Measurements from ENCODE around the gene POLG2. TPM values are rescaled to one million over a fixed set of nuclear protein-coding genes. Genes with fewer than 3 reads are reported as not detected.

POLG2 gene
- total and polyA plus RNA-seq, 10 of the 15 experiments (the other 5 are each of a cell fraction or from before 2014, with no cell fraction given) = 10.2 to 27.7 (median 22.2) TPM

GRCh38 chr17:64498308-64499203 lies 1.7 kb upstream of the POLG2 start (continued):
- peak; percentile 69; the same call in 1 of the 2 replicates for TF ChIP-seq PML (IDR thresholded peaks at IDR 0.05; ENCODE audit: low read length)
- peak; percentile 75 for TF ChIP-seq POLR2AphosphoS2 (IDR thresholded peaks at IDR 0.05; ENCODE audit: low read depth, low read length)
- TF ChIP-seq SUZ12 (IDR thresholded peaks at IDR 0.05; ENCODE audit: unreplicated experiment) = no peak
- no peak for TF ChIP-seq CEBPZ (IDR thresholded peaks at IDR 0.05; ENCODE audit: low read depth, low read length)
- TF ChIP-seq, protein P1, sequence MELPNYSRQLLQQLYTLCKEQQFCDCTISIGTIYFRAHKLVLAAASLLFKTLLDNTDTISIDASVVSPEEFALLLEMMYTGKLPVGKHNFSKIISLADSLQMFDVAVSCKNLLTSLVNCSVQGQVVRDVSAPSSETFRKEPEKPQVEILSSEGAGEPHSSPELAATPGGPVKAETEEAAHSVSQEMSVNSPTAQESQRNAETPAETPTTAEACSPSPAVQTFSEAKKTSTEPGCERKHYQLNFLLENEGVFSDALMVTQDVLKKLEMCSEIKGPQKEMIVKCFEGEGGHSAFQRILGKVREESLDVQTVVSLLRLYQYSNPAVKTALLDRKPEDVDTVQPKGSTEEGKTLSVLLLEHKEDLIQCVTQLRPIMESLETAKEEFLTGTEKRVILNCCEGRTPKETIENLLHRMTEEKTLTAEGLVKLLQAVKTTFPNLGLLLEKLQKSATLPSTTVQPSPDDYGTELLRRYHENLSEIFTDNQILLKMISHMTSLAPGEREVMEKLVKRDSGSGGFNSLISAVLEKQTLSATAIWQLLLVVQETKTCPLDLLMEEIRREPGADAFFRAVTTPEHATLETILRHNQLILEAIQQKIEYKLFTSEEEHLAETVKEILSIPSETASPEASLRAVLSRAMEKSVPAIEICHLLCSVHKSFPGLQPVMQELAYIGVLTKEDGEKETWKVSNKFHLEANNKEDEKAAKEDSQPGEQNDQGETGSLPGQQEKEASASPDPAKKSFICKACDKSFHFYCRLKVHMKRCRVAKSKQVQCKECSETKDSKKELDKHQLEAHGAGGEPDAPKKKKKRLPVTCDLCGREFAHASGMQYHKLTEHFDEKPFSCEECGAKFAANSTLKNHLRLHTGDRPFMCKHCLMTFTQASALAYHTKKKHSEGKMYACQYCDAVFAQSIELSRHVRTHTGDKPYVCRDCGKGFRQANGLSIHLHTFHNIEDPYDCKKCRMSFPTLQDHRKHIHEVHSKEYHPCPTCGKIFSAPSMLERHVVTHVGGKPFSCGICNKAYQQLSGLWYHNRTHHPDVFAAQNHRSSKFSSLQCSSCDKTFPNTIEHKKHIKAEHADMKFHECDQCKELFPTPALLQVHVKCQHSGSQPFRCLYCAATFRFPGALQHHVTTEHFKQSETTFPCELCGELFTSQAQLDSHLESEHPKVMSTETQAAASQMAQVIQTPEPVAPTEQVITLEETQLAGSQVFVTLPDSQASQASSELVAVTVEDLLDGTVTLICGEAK (IDR thresholded peaks at IDR 0.05; ENCODE audit: borderline replicate concordance) = no peak
- no peak for TF ChIP-seq CHD4 (IDR thresholded peaks at IDR 0.05)
- TF ChIP-seq, protein P2, sequence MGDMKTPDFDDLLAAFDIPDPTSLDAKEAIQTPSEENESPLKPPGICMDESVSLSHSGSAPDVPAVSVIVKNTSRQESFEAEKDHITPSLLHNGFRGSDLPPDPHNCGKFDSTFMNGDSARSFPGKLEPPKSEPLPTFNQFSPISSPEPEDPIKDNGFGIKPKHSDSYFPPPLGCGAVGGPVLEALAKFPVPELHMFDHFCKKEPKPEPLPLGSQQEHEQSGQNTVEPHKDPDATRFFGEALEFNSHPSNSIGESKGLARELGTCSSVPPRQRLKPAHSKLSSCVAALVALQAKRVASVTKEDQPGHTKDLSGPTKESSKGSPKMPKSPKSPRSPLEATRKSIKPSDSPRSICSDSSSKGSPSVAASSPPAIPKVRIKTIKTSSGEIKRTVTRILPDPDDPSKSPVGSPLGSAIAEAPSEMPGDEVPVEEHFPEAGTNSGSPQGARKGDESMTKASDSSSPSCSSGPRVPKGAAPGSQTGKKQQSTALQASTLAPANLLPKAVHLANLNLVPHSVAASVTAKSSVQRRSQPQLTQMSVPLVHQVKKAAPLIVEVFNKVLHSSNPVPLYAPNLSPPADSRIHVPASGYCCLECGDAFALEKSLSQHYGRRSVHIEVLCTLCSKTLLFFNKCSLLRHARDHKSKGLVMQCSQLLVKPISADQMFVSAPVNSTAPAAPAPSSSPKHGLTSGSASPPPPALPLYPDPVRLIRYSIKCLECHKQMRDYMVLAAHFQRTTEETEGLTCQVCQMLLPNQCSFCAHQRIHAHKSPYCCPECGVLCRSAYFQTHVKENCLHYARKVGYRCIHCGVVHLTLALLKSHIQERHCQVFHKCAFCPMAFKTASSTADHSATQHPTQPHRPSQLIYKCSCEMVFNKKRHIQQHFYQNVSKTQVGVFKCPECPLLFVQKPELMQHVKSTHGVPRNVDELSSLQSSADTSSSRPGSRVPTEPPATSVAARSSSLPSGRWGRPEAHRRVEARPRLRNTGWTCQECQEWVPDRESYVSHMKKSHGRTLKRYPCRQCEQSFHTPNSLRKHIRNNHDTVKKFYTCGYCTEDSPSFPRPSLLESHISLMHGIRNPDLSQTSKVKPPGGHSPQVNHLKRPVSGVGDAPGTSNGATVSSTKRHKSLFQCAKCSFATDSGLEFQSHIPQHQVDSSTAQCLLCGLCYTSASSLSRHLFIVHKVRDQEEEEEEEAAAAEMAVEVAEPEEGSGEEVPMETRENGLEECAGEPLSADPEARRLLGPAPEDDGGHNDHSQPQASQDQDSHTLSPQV (IDR thresholded peaks at IDR 0.05) = no peak
- no peak for TF ChIP-seq CBX5 (IDR thresholded peaks at IDR 0.05; ENCODE audit: low read depth)
- TF ChIP-seq MYB (IDR thresholded peaks at IDR 0.05; ENCODE audit: borderline replicate concordance, low read depth, low read length) = no peak
- TF ChIP-seq POLR2AphosphoS5 (IDR thresholded peaks at IDR 0.05; ENCODE audit: low read length) = peak; percentile 83
- no peak for TF ChIP-seq ZNF622 (IDR thresholded peaks at IDR 0.05)
- TF ChIP-seq FOXK2 (IDR thresholded peaks at IDR 0.05) = no peak
- TF ChIP-seq POLR2A (IDR thresholded peaks at IDR 0.05; ENCODE audit: low read depth, low read length) = peak; percentile 38
- TF ChIP-seq SMC3 (IDR thresholded peaks at IDR 0.05; ENCODE audit: borderline replicate concordance, low read length) = no peak
- TF ChIP-seq PAX5 (IDR thresholded peaks at IDR 0.05; ENCODE audit: borderline replicate concordance, low read depth, low read length) = no peak
- no peak for TF ChIP-seq NBN (IDR thresholded peaks at IDR 0.05)
- TF ChIP-seq BCL11A (IDR thresholded peaks at IDR 0.05; ENCODE audit: low read depth, low read length) = no peak
- TF ChIP-seq WRNIP1 (IDR thresholded peaks at IDR 0.05; ENCODE audit: borderline replicate concordance, low read depth, low read length) = no peak
- peak; percentile 67; the same call in 1 of the 2 replicates for TF ChIP-seq BACH1 (IDR thresholded peaks at IDR 0.05; ENCODE audit: borderline replicate concordance)
- no peak for TF ChIP-seq GATAD2B (conservative IDR thresholded peaks at IDR 0.05; ENCODE audit: low read depth)

All from GM12878 (cell line).